Suprapubic skin (tissue), 3 donors: ENCODE data around the gene MRPL50.

Experiments used
- CTCF ChIP-seq, 2 donors: fragments of 200-600 bp in 1 of 2; fragments of 450-650 bp in 1 of 2; sonication (generic) in 1 of 2; IDR thresholded peaks; one replicate each; pipeline ENCODE4 v1.5.1; 2016 to 2019; ENCODE audit warnings: antibody characterized with exemption in 2 of 2, mild to moderate bottlenecking in 1 of 2, moderate library complexity in 1 of 2
- POLR2A ChIP-seq, 2 donors: fragments of 450-650 bp; IDR thresholded peaks; one replicate each; pipeline ENCODE4 v1.6.1; 2017; ENCODE audit warnings: antibody characterized with exemption in 2 of 2, mild to moderate bottlenecking in 2 of 2, moderate library complexity in 2 of 2

- TF ChIP-seq POLR2A (IDR thresholded peaks at IDR 0.05) (no peak), CTCF (IDR thresholded peaks at IDR 0.05) (no peak)
Measured at GRCh38 chr9:101376111-101376848, 22.1 kb downstream of the MRPL50 start.
